HepG2 (cell line): ENCODE data around the gene GPR15LG. TPM values are rescaled to one million over a fixed set of nuclear protein-coding genes. Genes with fewer than 3 reads are reported as not detected.

Experiments
- ESRRA ChIP-seq: sonication (generic); formaldehyde crosslinking; IDR thresholded peaks from 2 replicates; pipeline ENCODE4 v1.5.1; 2020; ENCODE audit warnings: mild to moderate bottlenecking, low read depth, missing genetic modification reagents
- MAF1 ChIP-seq: sonication (generic); formaldehyde crosslinking; IDR thresholded peaks from 2 replicates; pipeline ENCODE4 v1.5.0; 2020; ENCODE audit warnings: missing genetic modification reagents, borderline replicate concordance
- MYC ChIP-seq: sonication (generic); formaldehyde crosslinking; IDR thresholded peaks from 2 replicates; pipeline ENCODE4 v1.9.0; 2021; ENCODE audit warnings: missing genetic modification reagents, borderline replicate concordance
- NCOR1 ChIP-seq: fragments of 200-600 bp; sonication (generic); IDR thresholded peaks from 2 replicates; pipeline ENCODE4 v1.7.0; 2017; ENCODE audit warnings: antibody characterized with exemption, low read length, borderline replicate concordance
- PRDM15 ChIP-seq: sonication (generic); formaldehyde crosslinking; IDR thresholded peaks from 2 replicates; pipeline ENCODE4 v1.4.0; 2020; ENCODE audit warnings: missing genetic modification reagents
- WIZ ChIP-seq: sonication (generic); formaldehyde crosslinking; IDR thresholded peaks from 2 replicates; pipeline ENCODE4 v1.5.1; 2020; ENCODE audit warnings: mild to moderate bottlenecking, missing genetic modification reagents
- ZFP41 ChIP-seq: sonication (generic); formaldehyde crosslinking; IDR thresholded peaks from 2 replicates; pipeline ENCODE4 v1.4.0; 2020; ENCODE audit warnings: mild to moderate bottlenecking, missing genetic modification reagents, borderline replicate concordance
- ZNF407 ChIP-seq: sonication (generic); formaldehyde crosslinking; IDR thresholded peaks from one replicate; pipeline ENCODE4 v1.5.1; 2020; ENCODE audit warnings: mild to moderate bottlenecking, missing genetic modification reagents; ENCODE audit errors: not compliant biosample characterization
- polyA plus RNA-seq, 8 experiments: library from polyadenylated mRNA; depleted of rRNA in 3 of 8; stranded (reverse) in 7 of 8; unstranded in 1 of 8; fragments of >200 nt; fragmentation: Illumina TruSeq in 4 of 8; extraction: Trizol in 4 of 8; gene quantifications; 2 replicates each; pipeline versions ENCODE4 v1.2.1 to v1.2.3, GENCODE V29; 2011 to 2016; ENCODE audit warnings: low read depth in 4 of 8, missing spikeins in 1 of 8, mixed read lengths in 1 of 8; ENCODE audit not compliant: insufficient read depth in 1 of 8
- total RNA-seq, 5 experiments: library from RNA; depleted of rRNA; stranded (reverse); fragments of >200 nt; fragmentation: Illumina TruSeq; extraction: Trizol; gene quantifications; 2 replicates each; pipeline ENCODE4 v1.2.3, GENCODE V29; 2016; ENCODE audit warnings: low read depth in 1 of 5
- TF ChIP-seq, protein P1 (sequence below): sonication (generic); formaldehyde crosslinking; IDR thresholded peaks from 2 replicates; pipeline ENCODE4 v1.8.1; 2022; ENCODE audit warnings: low read depth, mild to moderate bottlenecking, missing genetic modification reagents
- TF ChIP-seq, protein P2 (sequence below): IDR thresholded peaks from 2 replicates; pipeline ENCODE4 v1.6.1; 2012; ENCODE audit warnings: inconsistent platforms

Gene GPR15LG
- total and polyA plus RNA-seq, 2 of the 13 experiments (the other 11 are each of a cell fraction or from before 2014, with no cell fraction given) = not detected

DNA sequence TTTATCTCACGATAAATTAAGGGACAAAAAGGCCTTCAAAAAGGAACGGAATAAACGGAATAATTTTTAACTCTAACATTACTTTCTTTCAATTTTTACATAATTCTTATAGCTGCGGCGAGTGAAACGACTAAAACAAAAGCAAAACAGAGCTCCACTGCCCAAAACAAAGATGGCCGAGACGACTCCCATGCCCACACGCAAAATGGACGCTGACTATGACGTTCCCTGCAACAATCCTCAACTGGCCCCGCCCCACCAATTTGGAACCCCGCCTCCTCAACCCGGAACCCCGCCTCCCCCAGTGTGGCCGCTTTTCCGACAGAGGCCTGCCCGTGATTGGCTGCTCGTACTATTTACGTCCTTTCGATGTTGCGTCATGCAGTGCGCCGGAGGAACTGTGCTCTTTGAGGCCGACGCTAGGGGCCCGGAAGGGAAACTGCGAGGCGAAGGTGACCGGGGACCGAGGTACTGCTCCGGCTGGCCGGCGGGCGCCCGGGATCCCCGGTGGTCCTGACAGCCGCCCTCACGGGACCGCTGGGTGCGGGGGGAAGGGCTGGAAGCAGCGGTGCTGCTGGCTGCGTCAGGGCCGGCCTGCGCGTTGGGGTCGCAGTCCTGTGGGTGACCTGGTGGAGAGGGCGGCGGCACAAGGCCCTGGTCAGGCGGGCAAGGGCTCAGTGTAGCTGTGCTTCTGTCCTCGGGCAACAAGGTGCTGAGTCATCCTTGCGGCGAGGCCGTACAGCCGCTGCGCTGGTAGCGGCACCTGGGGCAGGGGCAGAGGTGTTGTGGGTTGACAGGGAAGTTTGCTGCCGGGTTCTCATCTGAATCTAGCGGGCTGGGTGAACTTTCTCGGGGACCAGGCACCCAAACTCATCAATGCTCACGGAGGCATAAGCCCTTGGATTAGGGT, 34.2 kb upstream of the GPR15LG start, which contains the start of gene GHITM (continued):
- no peak for TF ChIP-seq PRDM15 (CRISPR knock-in tag)
- TF ChIP-seq MYC (CRISPR knock-in tag) = peak; percentile 77
- TF ChIP-seq ESRRA (CRISPR knock-in tag) = peak; percentile 73
- TF ChIP-seq, protein P1, sequence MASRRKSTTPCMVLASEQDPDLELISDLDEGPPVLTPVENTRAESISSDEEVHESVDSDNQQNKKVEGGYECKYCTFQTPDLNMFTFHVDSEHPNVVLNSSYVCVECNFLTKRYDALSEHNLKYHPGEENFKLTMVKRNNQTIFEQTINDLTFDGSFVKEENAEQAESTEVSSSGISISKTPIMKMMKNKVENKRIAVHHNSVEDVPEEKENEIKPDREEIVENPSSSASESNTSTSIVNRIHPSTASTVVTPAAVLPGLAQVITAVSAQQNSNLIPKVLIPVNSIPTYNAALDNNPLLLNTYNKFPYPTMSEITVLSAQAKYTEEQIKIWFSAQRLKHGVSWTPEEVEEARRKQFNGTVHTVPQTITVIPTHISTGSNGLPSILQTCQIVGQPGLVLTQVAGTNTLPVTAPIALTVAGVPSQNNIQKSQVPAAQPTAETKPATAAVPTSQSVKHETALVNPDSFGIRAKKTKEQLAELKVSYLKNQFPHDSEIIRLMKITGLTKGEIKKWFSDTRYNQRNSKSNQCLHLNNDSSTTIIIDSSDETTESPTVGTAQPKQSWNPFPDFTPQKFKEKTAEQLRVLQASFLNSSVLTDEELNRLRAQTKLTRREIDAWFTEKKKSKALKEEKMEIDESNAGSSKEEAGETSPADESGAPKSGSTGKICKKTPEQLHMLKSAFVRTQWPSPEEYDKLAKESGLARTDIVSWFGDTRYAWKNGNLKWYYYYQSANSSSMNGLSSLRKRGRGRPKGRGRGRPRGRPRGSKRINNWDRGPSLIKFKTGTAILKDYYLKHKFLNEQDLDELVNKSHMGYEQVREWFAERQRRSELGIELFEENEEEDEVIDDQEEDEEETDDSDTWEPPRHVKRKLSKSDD (CRISPR knock-in tag) = peak; percentile 95
- TF ChIP-seq MAF1 = peak; percentile 76; the same call in 1 of the 2 replicates
- peak; percentile 21; the same call in 1 of the 2 replicates for TF ChIP-seq NCOR1
- TF ChIP-seq ZFP41 (CRISPR knock-in tag) = peak; percentile 78; the same call in 1 of the 2 replicates
- TF ChIP-seq, protein P2, sequence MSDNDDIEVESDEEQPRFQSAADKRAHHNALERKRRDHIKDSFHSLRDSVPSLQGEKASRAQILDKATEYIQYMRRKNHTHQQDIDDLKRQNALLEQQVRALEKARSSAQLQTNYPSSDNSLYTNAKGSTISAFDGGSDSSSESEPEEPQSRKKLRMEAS = peak; percentile 46; the same call in 1 of the 2 replicates
- peak; percentile 76 for TF ChIP-seq WIZ (CRISPR knock-in tag)
- no peak for TF ChIP-seq ZNF407
